K562 (cell line): ENCODE measurements around the gene NISCH.

Source experiments
- TAF1 ChIP-seq: IDR thresholded peaks from 2 replicates; pipeline ENCODE4 v1.6.1; 2011; ENCODE audit warnings: mild to moderate bottlenecking, low read length, moderate library complexity; ENCODE audit not compliant: insufficient read depth, control insufficient read depth, severe bottlenecking; ENCODE audit errors: extremely low read depth
- ZBTB7A ChIP-seq: IDR thresholded peaks from 2 replicates; pipeline ENCODE4 v1.6.1; 2011; ENCODE audit warnings: low read depth, mild to moderate bottlenecking, low read length, moderate library complexity, borderline replicate concordance; ENCODE audit not compliant: control insufficient read depth

DNA sequence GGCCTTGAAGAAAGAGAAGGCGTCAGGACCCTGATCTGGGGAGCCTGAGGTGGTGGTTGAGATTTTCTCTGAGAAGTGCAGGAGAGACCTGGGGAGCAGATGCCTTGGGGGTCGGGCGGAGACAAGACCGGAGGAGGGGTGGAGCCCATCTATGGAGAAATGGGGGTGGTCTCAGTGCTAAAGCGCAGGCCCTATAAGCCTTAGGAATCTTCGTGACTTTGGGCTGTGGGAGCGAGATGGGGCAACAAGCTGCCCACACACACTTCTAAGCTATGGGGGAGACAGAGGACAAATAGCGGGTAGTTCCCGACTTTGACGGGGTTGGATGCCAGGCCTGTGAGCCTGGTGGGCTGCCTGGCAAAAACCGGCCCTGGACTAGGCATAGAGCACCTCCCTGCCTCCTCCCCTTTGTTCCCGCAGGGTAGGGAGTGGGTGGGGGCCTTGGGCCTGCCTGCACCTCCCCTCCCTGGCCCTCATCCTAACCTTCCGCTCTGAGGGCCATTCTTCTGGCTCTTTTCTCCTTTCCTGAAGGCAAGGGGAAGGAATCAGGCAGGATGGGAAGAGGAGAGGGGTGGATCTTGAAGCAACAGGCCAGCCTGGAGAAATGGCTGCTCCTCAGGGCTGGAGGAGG is 880 bp downstream of the NISCH start:
- no peak for TF ChIP-seq ZBTB7A
- TF ChIP-seq TAF1 = no peak
